ENCODE measurements around the gene PTGDS.

The PTGDS gene

DNA sequence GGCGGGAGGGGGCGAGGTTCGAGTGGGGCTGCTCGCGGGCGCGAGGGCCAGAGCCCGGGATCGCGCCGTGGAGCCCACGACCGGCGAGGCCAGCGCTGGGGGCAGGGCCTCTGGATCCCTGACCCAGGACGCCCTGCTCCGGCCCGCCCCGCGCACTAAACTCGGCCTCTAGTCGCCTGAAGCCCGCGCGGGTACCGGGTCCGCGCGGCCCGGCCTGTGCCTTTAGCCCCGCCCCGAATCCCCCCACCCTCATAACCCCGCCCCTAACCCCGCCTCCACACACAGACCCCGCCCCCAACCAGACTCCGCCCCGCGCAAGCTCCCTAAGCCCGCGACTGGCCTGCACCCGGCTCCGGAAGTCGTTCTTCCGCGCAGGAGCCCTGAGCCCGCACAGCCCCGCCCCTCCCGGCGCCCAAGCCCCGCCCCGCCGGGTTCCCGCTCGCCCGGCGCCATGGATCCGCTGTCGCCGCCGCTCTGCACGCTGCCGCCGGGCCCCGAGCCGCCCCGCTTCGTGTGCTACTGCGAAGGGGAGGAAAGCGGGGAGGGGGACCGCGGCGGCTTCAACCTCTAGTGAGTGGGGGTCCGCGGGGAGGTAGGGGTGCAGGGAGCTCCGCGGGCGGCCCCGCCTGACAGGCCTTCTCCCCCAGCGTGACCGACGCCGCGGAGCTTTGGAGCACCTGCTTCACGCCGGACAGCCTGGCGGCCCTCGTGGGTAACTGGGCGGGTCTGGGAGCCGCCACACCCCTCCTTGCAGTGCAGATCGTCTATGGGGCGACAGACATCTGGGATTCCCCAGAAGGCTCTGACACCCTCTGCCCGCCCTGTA lies 14.9 kb downstream of the PTGDS start, which contains the start of gene PAXX (continued):
- TF ChIP-seq GLI2 (tag by site-specific recombination; IDR thresholded peaks at IDR 0.05; ENCODE audit: borderline replicate concordance, low read depth) = no peak
- TF ChIP-seq SCRT2 (tag by site-specific recombination; IDR thresholded peaks at IDR 0.05) = peak; percentile 22; the same call in 1 of the 2 replicates
- TF ChIP-seq ZNF530 (tag by site-specific recombination; IDR thresholded peaks at IDR 0.05; ENCODE audit: low read depth) = no peak
- peak; percentile 83 for TF ChIP-seq KLF10 (tag by site-specific recombination; IDR thresholded peaks at IDR 0.05)
- TF ChIP-seq, protein P1, sequence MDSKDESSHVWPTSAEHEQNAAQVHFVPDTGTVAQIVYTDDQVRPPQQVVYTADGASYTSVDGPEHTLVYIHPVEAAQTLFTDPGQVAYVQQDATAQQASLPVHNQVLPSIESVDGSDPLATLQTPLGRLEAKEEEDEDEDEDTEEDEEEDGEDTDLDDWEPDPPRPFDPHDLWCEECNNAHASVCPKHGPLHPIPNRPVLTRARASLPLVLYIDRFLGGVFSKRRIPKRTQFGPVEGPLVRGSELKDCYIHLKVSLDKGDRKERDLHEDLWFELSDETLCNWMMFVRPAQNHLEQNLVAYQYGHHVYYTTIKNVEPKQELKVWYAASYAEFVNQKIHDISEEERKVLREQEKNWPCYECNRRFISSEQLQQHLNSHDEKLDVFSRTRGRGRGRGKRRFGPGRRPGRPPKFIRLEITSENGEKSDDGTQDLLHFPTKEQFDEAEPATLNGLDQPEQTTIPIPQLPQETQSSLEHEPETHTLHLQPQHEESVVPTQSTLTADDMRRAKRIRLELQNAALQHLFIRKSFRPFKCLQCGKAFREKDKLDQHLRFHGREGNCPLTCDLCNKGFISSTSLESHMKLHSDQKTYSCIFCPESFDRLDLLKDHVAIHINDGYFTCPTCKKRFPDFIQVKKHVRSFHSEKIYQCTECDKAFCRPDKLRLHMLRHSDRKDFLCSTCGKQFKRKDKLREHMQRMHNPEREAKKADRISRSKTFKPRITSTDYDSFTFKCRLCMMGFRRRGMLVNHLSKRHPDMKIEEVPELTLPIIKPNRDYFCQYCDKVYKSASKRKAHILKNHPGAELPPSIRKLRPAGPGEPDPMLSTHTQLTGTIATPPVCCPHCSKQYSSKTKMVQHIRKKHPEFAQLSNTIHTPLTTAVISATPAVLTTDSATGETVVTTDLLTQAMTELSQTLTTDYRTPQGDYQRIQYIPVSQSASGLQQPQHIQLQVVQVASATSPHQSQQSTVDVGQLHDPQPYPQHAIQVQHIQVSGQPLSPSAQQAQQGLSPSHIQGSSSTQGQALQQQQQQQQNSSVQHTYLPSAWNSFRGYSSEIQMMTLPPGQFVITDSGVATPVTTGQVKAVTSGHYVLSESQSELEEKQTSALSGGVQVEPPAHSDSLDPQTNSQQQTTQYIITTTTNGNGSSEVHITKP (tag by site-specific recombination; IDR thresholded peaks at IDR 0.05) = no peak; the same call in 1 of the 2 replicates
- TF ChIP-seq ZNF501 (tag by site-specific recombination; IDR thresholded peaks at IDR 0.05) = peak; percentile 78
- TF ChIP-seq ZNF600 (tag by site-specific recombination; IDR thresholded peaks at IDR 0.05) = peak; percentile 81
- no peak for TF ChIP-seq ZNF670 (tag by site-specific recombination; IDR thresholded peaks at IDR 0.05; ENCODE audit: low read depth)
- no peak for TF ChIP-seq ZNF19 (tag by site-specific recombination; IDR thresholded peaks at IDR 0.05; ENCODE audit: low read depth)
- TF ChIP-seq ZNF510 (tag by site-specific recombination; IDR thresholded peaks at IDR 0.05; ENCODE audit: insufficient replicate concordance) = no peak
- TF ChIP-seq ZXDB (tag by site-specific recombination; IDR thresholded peaks at IDR 0.05) = peak; percentile 64; the same call in 1 of the 2 replicates
- peak; percentile 85 for TF ChIP-seq ZNF76 (tag by site-specific recombination; IDR thresholded peaks at IDR 0.05; ENCODE audit: borderline replicate concordance, low read depth)
- no peak for TF ChIP-seq ZNF677 (tag by site-specific recombination; IDR thresholded peaks at IDR 0.05)
- TF ChIP-seq, protein P2, sequence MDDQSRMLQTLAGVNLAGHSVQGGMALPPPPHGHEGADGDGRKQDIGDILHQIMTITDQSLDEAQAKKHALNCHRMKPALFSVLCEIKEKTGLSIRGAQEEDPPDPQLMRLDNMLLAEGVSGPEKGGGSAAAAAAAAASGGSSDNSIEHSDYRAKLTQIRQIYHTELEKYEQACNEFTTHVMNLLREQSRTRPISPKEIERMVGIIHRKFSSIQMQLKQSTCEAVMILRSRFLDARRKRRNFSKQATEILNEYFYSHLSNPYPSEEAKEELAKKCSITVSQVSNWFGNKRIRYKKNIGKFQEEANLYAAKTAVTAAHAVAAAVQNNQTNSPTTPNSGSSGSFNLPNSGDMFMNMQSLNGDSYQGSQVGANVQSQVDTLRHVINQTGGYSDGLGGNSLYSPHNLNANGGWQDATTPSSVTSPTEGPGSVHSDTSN (CRISPR knock-in tag; IDR thresholded peaks at IDR 0.05) = no peak
- TF ChIP-seq, protein P3, sequence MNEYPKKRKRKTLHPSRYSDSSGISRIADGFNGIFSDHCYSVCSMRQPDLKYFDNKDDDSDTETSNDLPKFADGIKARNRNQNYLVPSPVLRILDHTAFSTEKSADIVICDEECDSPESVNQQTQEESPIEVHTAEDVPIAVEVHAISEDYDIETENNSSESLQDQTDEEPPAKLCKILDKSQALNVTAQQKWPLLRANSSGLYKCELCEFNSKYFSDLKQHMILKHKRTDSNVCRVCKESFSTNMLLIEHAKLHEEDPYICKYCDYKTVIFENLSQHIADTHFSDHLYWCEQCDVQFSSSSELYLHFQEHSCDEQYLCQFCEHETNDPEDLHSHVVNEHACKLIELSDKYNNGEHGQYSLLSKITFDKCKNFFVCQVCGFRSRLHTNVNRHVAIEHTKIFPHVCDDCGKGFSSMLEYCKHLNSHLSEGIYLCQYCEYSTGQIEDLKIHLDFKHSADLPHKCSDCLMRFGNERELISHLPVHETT (tag by site-specific recombination; IDR thresholded peaks at IDR 0.05) = no peak
- TF ChIP-seq ZNF610 (tag by site-specific recombination; IDR thresholded peaks at IDR 0.05; ENCODE audit: borderline replicate concordance) = peak; percentile 72; the same call in 1 of the 2 replicates
- no peak for TF ChIP-seq EGR2 (tag by site-specific recombination; IDR thresholded peaks at IDR 0.05; ENCODE audit: low read depth)
- TF ChIP-seq ZNF214 (tag by site-specific recombination; IDR thresholded peaks at IDR 0.05; ENCODE audit: borderline replicate concordance) = no peak
- no peak for TF ChIP-seq ZNF560 (tag by site-specific recombination; IDR thresholded peaks at IDR 0.05; ENCODE audit: borderline replicate concordance)
- TF ChIP-seq, protein P4, sequence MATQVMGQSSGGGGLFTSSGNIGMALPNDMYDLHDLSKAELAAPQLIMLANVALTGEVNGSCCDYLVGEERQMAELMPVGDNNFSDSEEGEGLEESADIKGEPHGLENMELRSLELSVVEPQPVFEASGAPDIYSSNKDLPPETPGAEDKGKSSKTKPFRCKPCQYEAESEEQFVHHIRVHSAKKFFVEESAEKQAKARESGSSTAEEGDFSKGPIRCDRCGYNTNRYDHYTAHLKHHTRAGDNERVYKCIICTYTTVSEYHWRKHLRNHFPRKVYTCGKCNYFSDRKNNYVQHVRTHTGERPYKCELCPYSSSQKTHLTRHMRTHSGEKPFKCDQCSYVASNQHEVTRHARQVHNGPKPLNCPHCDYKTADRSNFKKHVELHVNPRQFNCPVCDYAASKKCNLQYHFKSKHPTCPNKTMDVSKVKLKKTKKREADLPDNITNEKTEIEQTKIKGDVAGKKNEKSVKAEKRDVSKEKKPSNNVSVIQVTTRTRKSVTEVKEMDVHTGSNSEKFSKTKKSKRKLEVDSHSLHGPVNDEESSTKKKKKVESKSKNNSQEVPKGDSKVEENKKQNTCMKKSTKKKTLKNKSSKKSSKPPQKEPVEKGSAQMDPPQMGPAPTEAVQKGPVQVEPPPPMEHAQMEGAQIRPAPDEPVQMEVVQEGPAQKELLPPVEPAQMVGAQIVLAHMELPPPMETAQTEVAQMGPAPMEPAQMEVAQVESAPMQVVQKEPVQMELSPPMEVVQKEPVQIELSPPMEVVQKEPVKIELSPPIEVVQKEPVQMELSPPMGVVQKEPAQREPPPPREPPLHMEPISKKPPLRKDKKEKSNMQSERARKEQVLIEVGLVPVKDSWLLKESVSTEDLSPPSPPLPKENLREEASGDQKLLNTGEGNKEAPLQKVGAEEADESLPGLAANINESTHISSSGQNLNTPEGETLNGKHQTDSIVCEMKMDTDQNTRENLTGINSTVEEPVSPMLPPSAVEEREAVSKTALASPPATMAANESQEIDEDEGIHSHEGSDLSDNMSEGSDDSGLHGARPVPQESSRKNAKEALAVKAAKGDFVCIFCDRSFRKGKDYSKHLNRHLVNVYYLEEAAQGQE (tag by site-specific recombination; IDR thresholded peaks at IDR 0.05) = no peak
- TF ChIP-seq, protein P5, sequence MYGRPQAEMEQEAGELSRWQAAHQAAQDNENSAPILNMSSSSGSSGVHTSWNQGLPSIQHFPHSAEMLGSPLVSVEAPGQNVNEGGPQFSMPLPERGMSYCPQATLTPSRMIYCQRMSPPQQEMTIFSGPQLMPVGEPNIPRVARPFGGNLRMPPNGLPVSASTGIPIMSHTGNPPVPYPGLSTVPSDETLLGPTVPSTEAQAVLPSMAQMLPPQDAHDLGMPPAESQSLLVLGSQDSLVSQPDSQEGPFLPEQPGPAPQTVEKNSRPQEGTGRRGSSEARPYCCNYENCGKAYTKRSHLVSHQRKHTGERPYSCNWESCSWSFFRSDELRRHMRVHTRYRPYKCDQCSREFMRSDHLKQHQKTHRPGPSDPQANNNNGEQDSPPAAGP (tag by site-specific recombination; IDR thresholded peaks at IDR 0.05) = peak; percentile 69
- no peak for TF ChIP-seq REPIN1 (tag by site-specific recombination; IDR thresholded peaks at IDR 0.05; ENCODE audit: low read depth)
- no peak for TF ChIP-seq ZNF248 (tag by site-specific recombination; IDR thresholded peaks at IDR 0.05)
- TF ChIP-seq ZNF776 (tag by site-specific recombination; IDR thresholded peaks at IDR 0.05; ENCODE audit: borderline replicate concordance) = no peak
- TF ChIP-seq, protein P6, sequence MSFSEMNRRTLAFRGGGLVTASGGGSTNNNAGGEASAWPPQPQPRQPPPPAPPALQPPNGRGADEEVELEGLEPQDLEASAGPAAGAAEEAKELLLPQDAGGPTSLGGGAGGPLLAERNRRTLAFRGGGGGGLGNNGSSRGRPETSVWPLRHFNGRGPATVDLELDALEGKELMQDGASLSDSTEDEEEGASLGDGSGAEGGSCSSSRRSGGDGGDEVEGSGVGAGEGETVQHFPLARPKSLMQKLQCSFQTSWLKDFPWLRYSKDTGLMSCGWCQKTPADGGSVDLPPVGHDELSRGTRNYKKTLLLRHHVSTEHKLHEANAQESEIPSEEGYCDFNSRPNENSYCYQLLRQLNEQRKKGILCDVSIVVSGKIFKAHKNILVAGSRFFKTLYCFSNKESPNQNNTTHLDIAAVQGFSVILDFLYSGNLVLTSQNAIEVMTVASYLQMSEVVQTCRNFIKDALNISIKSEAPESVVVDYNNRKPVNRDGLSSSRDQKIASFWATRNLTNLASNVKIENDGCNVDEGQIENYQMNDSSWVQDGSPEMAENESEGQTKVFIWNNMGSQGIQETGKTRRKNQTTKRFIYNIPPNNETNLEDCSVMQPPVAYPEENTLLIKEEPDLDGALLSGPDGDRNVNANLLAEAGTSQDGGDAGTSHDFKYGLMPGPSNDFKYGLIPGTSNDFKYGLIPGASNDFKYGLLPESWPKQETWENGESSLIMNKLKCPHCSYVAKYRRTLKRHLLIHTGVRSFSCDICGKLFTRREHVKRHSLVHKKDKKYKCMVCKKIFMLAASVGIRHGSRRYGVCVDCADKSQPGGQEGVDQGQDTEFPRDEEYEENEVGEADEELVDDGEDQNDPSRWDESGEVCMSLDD (tag by site-specific recombination; IDR thresholded peaks at IDR 0.05) = 0 out of 2 replicates have a peak, but pooled peaks have one; percentile 34

Data from HEK293 (cell line).